ENCODE results near the gene SAP30BP. TPM values are rescaled to one million over a fixed set of nuclear protein-coding genes. Genes with fewer than 3 reads are reported as not detected.
A peak's percentile ranks its signal among the peaks of the same experiment; 100 is the strongest.

SAP30BP gene
- total RNA-seq, result 10 to 100 TPM; 76.3 to 78.8 TPM

DNA sequence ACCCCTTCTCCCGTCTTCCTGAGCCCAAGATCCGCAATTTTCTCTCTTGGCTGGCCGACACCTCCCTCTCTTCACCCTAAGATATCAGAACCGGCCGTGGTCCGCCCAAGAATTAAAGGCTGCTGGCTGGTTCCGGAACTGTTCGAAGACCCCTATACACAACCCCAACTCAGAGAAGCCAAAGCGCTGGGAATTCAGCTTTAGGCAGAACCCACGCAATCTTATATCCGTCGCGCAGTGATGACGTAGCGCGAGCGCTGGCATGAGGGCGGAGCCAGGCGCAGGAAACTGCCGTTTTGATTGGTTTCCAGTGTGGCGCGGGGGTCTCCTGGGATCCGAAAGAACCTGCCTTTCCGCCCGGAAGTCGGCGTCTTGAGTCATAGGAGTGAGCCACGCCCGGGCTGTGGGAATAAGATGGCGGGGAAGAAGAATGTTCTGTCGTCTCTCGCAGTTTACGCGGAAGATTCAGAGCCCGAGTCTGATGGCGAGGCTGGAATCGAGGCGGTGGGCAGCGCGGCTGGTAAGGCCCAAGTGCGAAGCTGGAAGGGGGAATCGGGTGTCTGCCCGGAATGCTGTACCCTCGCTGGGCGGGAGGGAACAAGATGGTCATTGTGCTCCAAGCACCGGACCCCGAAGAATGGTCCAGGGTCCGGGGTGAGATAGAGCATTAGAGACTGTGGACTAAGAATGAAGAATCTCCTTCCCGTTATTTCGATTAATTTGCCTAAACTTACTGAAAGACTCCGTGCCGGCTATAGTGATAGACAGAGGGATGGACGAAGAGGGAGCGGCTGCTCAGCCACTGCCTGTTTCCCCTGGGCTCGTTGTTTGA lies at the start of gene SAP30BP, which contains the start of gene RECQL5:
Gene SAP30BP (plus strand): TSS at position 380 of the 832 bp plus-strand sequence. CDS start 35 bp downstream, at position 415.
Gene RECQL5 (minus strand): TSS at position 196 of the 832 bp plus-strand sequence. CDS start 597 bp downstream, outside the sequence.
- peak; percentile 96 to 97 for DNase-seq (ENCODE audit: low spot score in 2 of 2)
- H3K9me3 Mint-ChIP-seq, result no peaks in the 10 kb centered on the region
- peak; percentile 100 for ATAC-seq
- H3K27ac Mint-ChIP-seq, result no peak within 1 kb of the TSS
- peaks cover 0 to 6% of the 10 kb centered on the region in 2 donors for H3K36me3 Mint-ChIP-seq

DNA sequence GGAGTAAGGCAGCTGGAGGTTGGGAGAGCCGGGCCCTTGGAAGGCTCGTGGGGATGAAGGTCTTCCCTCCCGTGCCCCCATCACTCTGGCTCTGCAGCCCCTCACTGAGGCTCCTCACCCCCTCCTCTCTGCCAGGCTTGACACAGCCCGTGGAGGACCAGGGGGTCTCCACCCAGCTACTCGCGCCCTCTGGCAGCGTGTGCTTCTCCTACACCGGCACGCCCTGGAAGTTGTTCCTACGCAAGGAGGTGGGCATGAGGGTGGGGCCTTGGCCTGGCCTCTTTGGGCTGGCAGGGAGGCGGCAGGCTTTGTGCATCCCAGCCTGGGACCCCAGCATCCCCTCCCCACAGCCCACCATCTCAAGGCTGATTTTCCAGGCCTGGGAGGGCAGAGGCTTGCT lies 49.5 kb upstream of the SAP30BP start:
- ATAC-seq, result no peak
- Mint-ChIP-seq H3K27ac (peak overlapping the region in 1 of 2 donors; percentile 72), H3K36me3 (no peaks in the 10 kb centered on the region), H3K9me3 (no peaks in the 10 kb centered on the region)
- DNase-seq (ENCODE audit: low spot score in 2 of 2), result no peak

DNA sequence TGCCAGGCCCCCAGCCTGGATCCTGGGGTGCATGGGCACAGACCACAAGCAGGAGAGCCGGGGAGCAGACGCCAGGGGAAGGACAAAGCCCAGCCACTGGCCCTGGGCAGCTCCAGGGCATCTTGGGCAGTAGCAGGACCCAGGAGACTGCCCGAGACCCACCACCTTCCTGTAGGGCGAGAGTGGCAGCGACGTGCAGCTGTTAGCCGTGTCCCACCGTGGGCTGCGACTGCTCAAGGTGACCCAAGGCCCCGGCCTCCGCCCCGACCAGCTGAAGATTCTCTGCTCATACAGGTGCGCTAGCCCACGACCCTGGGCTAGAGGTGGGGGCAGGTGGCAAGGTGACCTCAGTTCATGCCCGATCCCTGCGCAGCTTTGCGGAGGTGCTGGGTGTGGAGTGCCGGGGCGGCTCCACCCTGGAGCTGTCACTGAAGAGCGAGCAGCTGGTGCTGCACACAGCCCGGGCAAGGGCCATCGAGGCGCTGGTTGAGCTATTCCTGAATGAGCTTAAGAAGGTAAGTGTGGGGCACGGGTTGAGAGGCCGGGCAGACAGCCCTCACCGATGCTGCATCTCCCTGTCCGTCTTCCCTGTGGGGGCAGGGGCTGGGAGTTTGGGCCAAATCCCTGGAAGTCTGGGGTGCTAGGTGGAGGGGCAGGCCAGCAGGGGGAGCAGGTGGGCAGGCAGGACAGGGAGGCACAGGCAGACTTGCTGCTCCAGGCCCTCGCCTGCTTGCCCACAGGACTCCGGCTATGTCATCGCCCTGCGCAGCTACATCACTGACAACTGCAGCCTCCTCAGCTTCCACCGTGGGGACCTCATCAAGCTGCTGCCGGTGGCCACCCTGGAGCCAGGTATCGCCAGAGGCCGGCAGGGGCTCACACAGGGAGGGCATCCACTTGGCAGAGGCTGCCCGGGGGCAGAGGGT lies 47.4 kb upstream of the SAP30BP start:
- Mint-ChIP-seq H3K36me3 (no peaks in the 10 kb centered on the region), H3K9me3 (no peaks in the 10 kb centered on the region), H3K27ac (peak overlapping the region; percentile 39 to 55)
- DNase-seq (ENCODE audit: low spot score in 2 of 2) (peak in 1 of 2 donors; percentile 31), ATAC-seq (peak; percentile 21)

- H3K36me3 Mint-ChIP-seq, result no peaks in the 10 kb centered on the region
- peak overlapping the region in 1 of 2 donors; percentile 1 for H3K27ac Mint-ChIP-seq
- no peak for ATAC-seq
- no peaks in the 10 kb centered on the region for H3K9me3 Mint-ChIP-seq
- DNase-seq (ENCODE audit: low spot score in 2 of 2), result no peak
Observed at GRCh38 chr17:75621489-75621888, 45.6 kb upstream of the SAP30BP start.

- peak overlapping the region; percentile 1 to 77 for H3K27ac Mint-ChIP-seq
- no peaks in the 10 kb centered on the region for H3K9me3 Mint-ChIP-seq
- ATAC-seq, result no peak
- no peaks in the 10 kb centered on the region for H3K36me3 Mint-ChIP-seq
- DNase-seq (ENCODE audit: low spot score in 2 of 2), result no peak
Observed at GRCh38 chr17:75622076-75622475, 45.1 kb upstream of the SAP30BP start.

- Mint-ChIP-seq H3K27ac (peak overlapping the region; percentile 1 to 77), H3K9me3 (no peaks in the 10 kb centered on the region), H3K36me3 (no peaks in the 10 kb centered on the region)
- DNase-seq (ENCODE audit: low spot score in 2 of 2), result no peak
- ATAC-seq, result no peak
Observed at GRCh38 chr17:75622771-75623273, 44.3 kb upstream of the SAP30BP start.

DNA sequence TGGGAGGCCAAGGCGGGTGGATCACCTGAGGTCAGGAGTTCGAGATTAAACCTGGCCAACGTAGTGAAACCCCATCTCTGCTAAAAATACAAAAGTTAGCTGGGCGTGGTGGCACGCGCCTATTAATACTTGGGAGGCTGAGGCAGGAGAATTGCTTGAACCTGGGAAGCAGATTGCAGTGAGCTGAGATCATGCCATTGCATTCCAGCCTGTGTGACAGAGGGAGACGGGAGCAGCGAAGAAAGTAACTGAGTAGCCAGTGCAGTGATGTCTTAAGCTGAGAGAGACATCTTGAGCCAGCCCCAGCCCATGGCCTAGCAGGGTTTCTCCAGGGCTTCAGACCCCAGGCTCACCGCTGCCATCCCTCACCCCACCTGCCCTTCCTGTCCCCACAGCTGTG lies 43.8 kb upstream of the SAP30BP start:
- Mint-ChIP-seq H3K36me3 (no peaks in the 10 kb centered on the region), H3K9me3 (no peaks in the 10 kb centered on the region), H3K27ac (no peak overlapping the region)
- DNase-seq (ENCODE audit: low spot score in 2 of 2) (no peak), ATAC-seq (no peak)

GRCh38 chr17:75624021-75624420 lies 43.1 kb upstream of the SAP30BP start:
- Mint-ChIP-seq H3K36me3 (no peaks in the 10 kb centered on the region), H3K9me3 (no peaks in the 10 kb centered on the region), H3K27ac (no peak overlapping the region)
- DNase-seq (ENCODE audit: low spot score in 2 of 2) (no peak), ATAC-seq (no peak)

DNA sequence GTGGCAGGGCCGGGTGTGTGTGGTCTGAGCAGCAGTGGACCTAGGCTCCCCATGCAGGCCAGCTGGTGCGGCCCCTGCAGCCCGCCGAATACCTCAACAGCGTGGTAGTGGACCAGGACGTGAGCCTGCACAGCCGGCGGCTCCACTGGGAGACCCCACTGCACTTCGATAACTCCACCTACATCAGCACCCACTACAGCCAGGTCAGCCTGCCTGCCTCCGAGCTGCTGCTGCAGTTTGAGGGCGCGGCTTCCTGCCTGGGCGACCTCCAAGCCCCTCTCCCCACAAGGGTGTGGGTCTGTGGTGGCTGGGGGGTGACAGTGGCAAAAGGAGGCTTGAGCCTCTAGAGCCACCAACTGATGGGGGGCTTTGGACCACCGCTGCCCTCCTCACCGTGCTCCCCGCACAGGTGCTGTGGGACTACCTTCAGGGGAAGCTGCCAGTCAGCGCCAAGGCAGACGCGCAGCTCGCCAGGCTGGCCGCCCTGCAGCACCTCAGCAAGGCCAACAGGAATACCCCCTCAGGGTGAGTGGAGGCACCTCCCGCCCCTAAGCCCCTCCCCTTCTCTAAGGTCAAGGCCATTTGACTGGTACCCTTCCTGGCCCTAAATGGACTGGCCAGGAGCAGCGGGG lies 42.3 kb upstream of the SAP30BP start:
- Mint-ChIP-seq H3K36me3 (no peaks in the 10 kb centered on the region), H3K27ac (no peak overlapping the region), H3K9me3 (no peaks in the 10 kb centered on the region)
- no peak for ATAC-seq
- DNase-seq (ENCODE audit: low spot score in 2 of 2), result no peak

- DNase-seq (ENCODE audit: low spot score in 2 of 2) (no peak), ATAC-seq (peak; percentile 32 to 63)
- no peaks in the 10 kb centered on the region for H3K9me3 Mint-ChIP-seq
- no peak overlapping the region for H3K27ac Mint-ChIP-seq
- H3K36me3 Mint-ChIP-seq, result no peaks in the 10 kb centered on the region
Observed at GRCh38 chr17:75625813-75626486, 41.2 kb upstream of the SAP30BP start.

GRCh38 chr17:75626496-75627038 lies 40.6 kb upstream of the SAP30BP start:
- DNase-seq (ENCODE audit: low spot score in 2 of 2) (no peak), ATAC-seq (no peak)
- peak overlapping the region in 1 of 2 donors; percentile 59 for H3K27ac Mint-ChIP-seq
- H3K36me3 Mint-ChIP-seq, result no peaks in the 10 kb centered on the region
- H3K9me3 Mint-ChIP-seq, result no peaks in the 10 kb centered on the region

GRCh38 chr17:75627094-75627493 lies 40.0 kb upstream of the SAP30BP start:
- Mint-ChIP-seq H3K36me3 (no peaks in the 10 kb centered on the region), H3K27ac (peak overlapping the region in 1 of 2 donors; percentile 59), H3K9me3 (no peaks in the 10 kb centered on the region)
- DNase-seq (ENCODE audit: low spot score in 2 of 2), result no peak
- no peak for ATAC-seq

DNA sequence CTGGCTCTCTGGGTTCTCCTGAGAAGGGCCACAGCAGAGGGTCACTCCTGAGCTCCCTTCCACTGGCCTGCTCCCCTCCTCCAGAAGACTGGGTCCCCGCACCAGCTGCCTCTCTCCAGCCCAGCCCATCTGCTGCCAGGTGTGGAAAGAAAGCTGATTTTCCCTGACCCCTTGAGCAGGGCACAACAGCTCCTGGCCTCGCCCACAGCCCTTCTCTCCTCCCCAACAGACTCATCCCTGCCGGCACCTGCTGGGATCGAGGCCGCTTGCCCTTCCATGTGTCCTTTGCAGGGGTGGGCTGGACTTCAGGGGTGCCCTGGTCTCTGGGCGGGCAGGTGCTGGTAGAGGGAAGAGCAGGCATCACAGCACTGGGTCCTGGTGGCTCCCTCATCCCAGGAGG lies 38.7 kb upstream of the SAP30BP start:
- ATAC-seq (no peak), DNase-seq (ENCODE audit: low spot score in 2 of 2) (no peak)
- H3K9me3 Mint-ChIP-seq, result no peaks in the 10 kb centered on the region

GRCh38 chr17:75629157-75629556 lies 38.0 kb upstream of the SAP30BP start:
- Mint-ChIP-seq H3K9me3 (no peaks in the 10 kb centered on the region), H3K36me3 (no peaks in the 10 kb centered on the region), H3K27ac (no peak overlapping the region)
- ATAC-seq, result no peak
- no peak for DNase-seq (ENCODE audit: low spot score in 2 of 2)

More for the DNA sequence above, 38.7 kb upstream of the SAP30BP start:
- Mint-ChIP-seq H3K36me3 (no peaks in the 10 kb centered on the region), H3K27ac (no peak overlapping the region)

DNA sequence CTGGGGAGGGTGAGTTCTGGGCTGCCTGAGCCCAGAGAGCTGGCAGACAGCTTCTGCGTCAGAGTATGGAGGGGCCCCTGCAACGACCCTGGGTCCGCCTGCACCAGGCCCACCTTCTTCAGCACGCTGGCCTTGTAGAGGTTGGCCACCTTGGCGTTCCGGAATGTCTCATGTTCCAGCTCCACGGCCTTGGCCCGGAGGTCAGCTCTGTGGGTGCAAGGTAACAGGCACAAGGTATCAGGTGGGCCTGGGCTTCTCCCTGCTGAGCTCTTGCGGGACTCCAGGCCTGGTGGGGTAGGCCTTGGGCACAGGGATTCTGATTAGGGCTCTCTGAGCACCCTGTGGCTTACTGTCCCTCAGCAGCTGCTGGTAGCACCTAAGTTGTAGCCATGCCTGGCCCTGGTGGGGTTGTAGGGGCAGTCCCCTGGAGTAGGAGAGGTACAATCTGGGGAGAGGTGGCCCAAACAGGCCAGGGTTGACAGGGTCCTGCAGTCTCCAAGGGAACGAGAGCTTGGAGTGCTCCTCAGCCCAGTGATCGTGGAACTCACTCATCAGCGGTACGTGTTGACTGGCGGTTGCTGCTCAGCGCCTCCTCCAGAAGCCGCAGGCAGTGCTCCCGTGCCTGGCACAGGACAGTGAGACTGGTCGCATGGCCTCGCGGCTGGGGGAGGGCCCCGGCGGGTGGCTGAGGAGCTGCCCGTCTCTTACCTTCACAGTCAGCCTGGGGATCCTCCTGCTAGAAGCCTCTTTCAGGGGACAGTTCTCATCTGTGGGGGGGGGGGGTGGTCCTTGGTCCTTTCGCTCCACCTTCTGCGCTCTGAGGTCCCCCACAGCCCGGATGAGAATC lies 36.8 kb upstream of the SAP30BP start:
- H3K36me3 Mint-ChIP-seq, result no peaks in the 10 kb centered on the region
- H3K9me3 Mint-ChIP-seq, result no peaks in the 10 kb centered on the region
- ATAC-seq (no peak), DNase-seq (ENCODE audit: low spot score in 2 of 2) (no peak)
- H3K27ac Mint-ChIP-seq, result peak overlapping the region in 1 of 2 donors; percentile 55

Measured in activated naive CD4-positive, alpha-beta T cell treated with anti-CD3 and anti-CD28 coated beads, Interleukin-2, amount 50 U/mL, for 72 hours (primary cell).